Astrocyte of the cerebellum (primary cell): ENCODE data around the gene SPRED3.

ENCODE experiments used
- DNase-seq: peaks from one replicate; pipeline ENCODE4 v3.0.0-alpha.2; 2011; ENCODE audit warnings: low read depth
- H3K4me3 ChIP-seq: 2 replicates; pipeline ENCODE4 v1.5.1; 2011; ENCODE audit warnings: mild to moderate bottlenecking, low read depth, low read length, moderate library complexity
- CTCF ChIP-seq: IDR thresholded peaks from 2 replicates; pipeline ENCODE4 v1.5.1; 2012; ENCODE audit warnings: low read length, low read depth, moderate library complexity, mild to moderate bottlenecking; ENCODE audit errors: missing control alignments
- in situ Hi-C: cut with HindIII; loops from 2 replicates; pipeline ENCODE4 v1.10.0; 2017; ENCODE audit warnings: low sequenced_read_pairs

The SPRED3 gene

DNA sequence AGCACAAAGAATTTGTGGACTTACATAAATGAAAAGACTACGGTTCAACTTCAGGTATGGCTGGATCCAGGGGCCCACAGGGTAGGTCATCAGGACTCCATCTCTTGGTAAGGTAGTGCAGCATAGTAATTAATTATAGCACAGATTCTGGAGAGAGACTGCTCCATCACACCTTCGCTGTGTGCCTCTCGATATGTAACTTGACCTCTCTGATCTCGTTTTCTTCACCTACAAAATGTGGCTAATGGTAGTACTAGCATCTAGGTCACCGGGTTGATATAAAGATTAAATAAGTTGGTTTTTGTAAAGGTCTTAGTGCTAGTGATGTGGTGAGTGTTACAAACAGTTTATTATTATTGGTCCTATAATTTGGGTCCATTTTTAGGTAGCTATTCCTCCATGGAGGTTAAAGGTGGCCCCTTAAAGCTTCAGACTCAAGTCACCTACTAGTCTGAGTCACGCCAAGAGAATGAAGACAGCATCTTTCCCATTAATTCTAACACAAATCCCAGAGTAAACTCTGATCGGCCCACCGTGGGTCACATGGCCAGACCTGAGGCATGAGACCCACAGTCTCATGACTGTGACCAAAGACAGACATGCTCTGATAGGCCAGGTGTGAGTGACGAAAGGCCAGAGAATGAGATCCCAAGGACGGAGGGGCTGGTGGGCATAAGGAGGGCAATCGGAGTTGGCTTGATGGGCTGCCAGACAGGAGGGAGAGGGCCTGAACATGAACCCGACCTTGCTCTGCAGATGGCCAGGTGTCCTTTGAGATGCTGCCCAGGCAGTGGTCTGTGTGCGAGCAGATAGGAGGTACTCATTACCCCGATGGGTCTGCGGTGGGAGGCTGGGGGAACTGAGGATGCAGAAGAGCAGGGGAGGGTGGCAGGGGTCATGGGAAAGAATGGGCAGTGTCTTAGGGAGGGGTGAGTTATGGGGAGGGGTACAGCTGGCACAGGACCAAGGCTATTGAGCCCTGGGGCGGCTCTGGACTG is 32.5 kb upstream of the SPRED3 start:
- DNase-seq = no peak
- TF ChIP-seq CTCF = no peak
- no peak overlapping the region for H3K4me3 ChIP-seq
- in situ Hi-C loops = no loop called here

- no peak overlapping the region for H3K4me3 ChIP-seq
- in situ Hi-C loops = no loop called here
- DNase-seq = no peak
- no peak for TF ChIP-seq CTCF
Measured at GRCh38 chr19:38358071-38358470, 30.4 kb upstream of the SPRED3 start.

- H3K4me3 ChIP-seq = no peak overlapping the region
- no peak for TF ChIP-seq CTCF
- DNase-seq = no peak
- in situ Hi-C loops = no loop called here
Measured at GRCh38 chr19:38359242-38360021, 29.1 kb upstream of the SPRED3 start.

- no peak for DNase-seq
- no peak for TF ChIP-seq CTCF
- H3K4me3 ChIP-seq = no peak overlapping the region
- in situ Hi-C loops = no loop called here
Measured at GRCh38 chr19:38360351-38360750, 28.1 kb upstream of the SPRED3 start.

- DNase-seq = no peak
- peak overlapping the region; percentile 55 for H3K4me3 ChIP-seq
- TF ChIP-seq CTCF = no peak
- in situ Hi-C loops = no loop called here
Measured at GRCh38 chr19:38360839-38361631, 27.5 kb upstream of the SPRED3 start.

- no peak for DNase-seq
- in situ Hi-C loops = no loop called here
- peak overlapping the region; percentile 55 for H3K4me3 ChIP-seq
- TF ChIP-seq CTCF = no peak
Measured at GRCh38 chr19:38361633-38362075, 26.8 kb upstream of the SPRED3 start.
